H9 (cell line): ENCODE data around the gene KRTAP21-3. TPM values are rescaled to one million over a fixed set of nuclear protein-coding genes. Genes with fewer than 3 reads are reported as not detected.

Experiments used
- DNase-seq: peaks from one replicate; pipeline ENCODE4 v3.0.0-alpha.2; 2017
- H2AFZ ChIP-seq: one replicate; pipeline ENCODE4 v1.6.1; 2013; ENCODE audit warnings: mild to moderate bottlenecking, low read length, control low read depth, moderate library complexity
- H2AK5ac ChIP-seq: 2 replicates; pipeline ENCODE4 v1.6.1; 2013; ENCODE audit warnings: low read length, control low read depth, mixed read lengths; ENCODE audit not compliant: insufficient read length
- H2BK120ac ChIP-seq: one replicate; pipeline ENCODE4 v1.6.1; 2013; ENCODE audit warnings: low read depth, mild to moderate bottlenecking, low read length, control low read depth, inconsistent platforms; ENCODE audit not compliant: poor library complexity, severe bottlenecking
- H2BK12ac ChIP-seq: 2 replicates; pipeline ENCODE4 v1.6.1; 2013; ENCODE audit warnings: low read length, control low read depth, mixed read lengths, low read depth; ENCODE audit not compliant: insufficient read length
- H2BK15ac ChIP-seq: 2 replicates; pipeline ENCODE4 v1.6.1; 2013; ENCODE audit warnings: low read depth, low read length, control low read depth
- H2BK20ac ChIP-seq: one replicate; pipeline ENCODE4 v1.6.1; 2013; ENCODE audit warnings: low read depth, mild to moderate bottlenecking, low read length, control low read depth, inconsistent platforms; ENCODE audit not compliant: poor library complexity, severe bottlenecking
- H2BK5ac ChIP-seq: 2 replicates; pipeline ENCODE4 v1.6.1; 2013; ENCODE audit warnings: low read length, control low read depth, mixed read lengths; ENCODE audit not compliant: insufficient read length
- H3K14ac ChIP-seq: 2 replicates; pipeline ENCODE4 v1.6.1; 2013; ENCODE audit warnings: low read length, control low read depth; ENCODE audit not compliant: insufficient read depth
- H3K18ac ChIP-seq: 2 replicates; pipeline ENCODE4 v1.6.1; 2013; ENCODE audit warnings: low read depth, mild to moderate bottlenecking, mixed read lengths, low read length, control low read depth; ENCODE audit not compliant: insufficient read length
- H3K23ac ChIP-seq: 2 replicates; pipeline ENCODE4 v1.6.1; 2013; ENCODE audit warnings: low read length, control low read depth, mixed read lengths, low read depth; ENCODE audit not compliant: insufficient read length
- H3K23me2 ChIP-seq: 2 replicates; pipeline ENCODE4 v1.6.1; 2013; ENCODE audit warnings: low read depth, mild to moderate bottlenecking, mixed read lengths, low read length, control low read depth; ENCODE audit not compliant: insufficient read length, poor library complexity, severe bottlenecking
- H3K27ac ChIP-seq: 2 replicates; pipeline ENCODE4 v1.5.1; 2013; ENCODE audit warnings: low read length, control low read depth, mixed read lengths, low read depth; ENCODE audit not compliant: insufficient read length
- H3K27me3 ChIP-seq: 2 replicates; pipeline ENCODE4 v1.6.1; 2013; ENCODE audit warnings: low read length, control low read depth, inconsistent platforms; ENCODE audit not compliant: insufficient read depth
- H3K4ac ChIP-seq: 2 replicates; pipeline ENCODE4 v1.6.1; 2013; ENCODE audit warnings: low read depth, mild to moderate bottlenecking, control low read depth, inconsistent platforms, low read length, moderate library complexity
- H3K4me1 ChIP-seq: 2 replicates; pipeline ENCODE4 v1.6.1; 2013; ENCODE audit warnings: low read length, control low read depth, inconsistent platforms; ENCODE audit not compliant: insufficient read depth
- H3K4me2 ChIP-seq: 2 replicates; pipeline ENCODE4 v1.6.1; 2013; ENCODE audit warnings: low read length, control low read depth, mixed read lengths; ENCODE audit not compliant: insufficient read length, insufficient read depth
- H3K56ac ChIP-seq: 2 replicates; pipeline ENCODE4 v1.6.1; 2013; ENCODE audit warnings: low read depth, mild to moderate bottlenecking, mixed read lengths, low read length, control low read depth; ENCODE audit not compliant: insufficient read length
- H3K79me1 ChIP-seq: 2 replicates; pipeline ENCODE4 v1.6.1; 2013; ENCODE audit warnings: low read depth, mild to moderate bottlenecking, moderate library complexity, low read length, control low read depth, inconsistent platforms; ENCODE audit not compliant: insufficient read depth, poor library complexity, severe bottlenecking
- H3K79me2 ChIP-seq: 2 replicates; pipeline ENCODE4 v1.6.1; 2013; ENCODE audit warnings: low read length, control low read depth, inconsistent platforms; ENCODE audit not compliant: insufficient read depth
- H3K9ac ChIP-seq: 2 replicates; pipeline ENCODE4 v1.6.1; 2013; ENCODE audit warnings: low read length, control low read depth, mixed read lengths; ENCODE audit not compliant: insufficient read length; ENCODE audit errors: extremely low read depth
- H3K9me3 ChIP-seq: one replicate; pipeline ENCODE4 v1.6.1; 2013; ENCODE audit warnings: low read depth, low read length, inconsistent platforms; ENCODE audit not compliant: control insufficient read depth
- H3T11ph ChIP-seq: one replicate; pipeline ENCODE4 v1.6.1; 2013; ENCODE audit warnings: mild to moderate bottlenecking, low read length, control low read depth, inconsistent platforms
- H4K20me1 ChIP-seq: one replicate; pipeline ENCODE4 v1.6.1; 2013; ENCODE audit not compliant: control insufficient read depth, insufficient read length, insufficient read depth
- H4K5ac ChIP-seq: 2 replicates; pipeline ENCODE4 v1.6.1; 2013; ENCODE audit warnings: low read depth, mild to moderate bottlenecking, mixed read lengths, low read length, control low read depth; ENCODE audit not compliant: insufficient read length
- H4K8ac ChIP-seq: replicated peaks from 2 replicates; pipeline ENCODE4 v1.6.1; 2013; ENCODE audit warnings: low read length, control low read depth, mixed read lengths, low read depth; ENCODE audit not compliant: insufficient read length
- H4K91ac ChIP-seq: 2 replicates; pipeline ENCODE4 v1.6.1; 2013; ENCODE audit warnings: low read depth, mild to moderate bottlenecking, moderate library complexity, mixed read lengths, low read length, control low read depth; ENCODE audit not compliant: insufficient read length
- H3K27ac Mint-ChIP-seq, 3 experiments: 2 replicates in 2 of 3; 3 replicates in 1 of 3; pipeline ENCODE4 v1.8.0; 2020 to 2021; ENCODE audit warnings: mixed read lengths in 3 of 3, mild to moderate bottlenecking in 1 of 3, moderate library complexity in 1 of 3
- H3K27me3 Mint-ChIP-seq: 2 replicates; pipeline ENCODE4 v1.8.0; 2021; ENCODE audit warnings: low read depth, mild to moderate bottlenecking, moderate library complexity, mixed read lengths
- H3K36me3 Mint-ChIP-seq, 3 experiments: 2 replicates in 2 of 3; 3 replicates in 1 of 3; pipeline ENCODE4 v1.8.0; 2020 to 2021; ENCODE audit warnings: low read depth in 3 of 3, mixed read lengths in 3 of 3; ENCODE audit not compliant: insufficient read depth in 1 of 3
- H3K4me1 Mint-ChIP-seq, 2 experiments: 2 replicates each; pipeline ENCODE4 v1.8.0; 2020; ENCODE audit warnings: mixed read lengths in 2 of 2
- H3K4me3 Mint-ChIP-seq, 2 experiments: 2 replicates in 1 of 2; 3 replicates in 1 of 2; pipeline ENCODE4 v1.8.0; 2020 to 2021; ENCODE audit warnings: mild to moderate bottlenecking in 2 of 2, mixed read lengths in 2 of 2, moderate library complexity in 1 of 2
- H3K9me3 Mint-ChIP-seq, 2 experiments: 2 replicates in 1 of 2; 3 replicates in 1 of 2; pipeline ENCODE4 v1.8.0; 2020; ENCODE audit warnings: mild to moderate bottlenecking in 2 of 2, mixed read lengths in 2 of 2, moderate library complexity in 1 of 2
- CTCF ChIP-seq: fragments of 200-600 bp; sonication (generic); conservative IDR thresholded peaks from 3 replicates; pipeline ENCODE4 v1.8.0; 2021; ENCODE audit warnings: antibody characterized with exemption, mild to moderate bottlenecking
- WGBS: extraction: QIAGEN DNeasy Blood & Tissue Kit; methylation state at CpG from one replicate; pipeline ENCODE4 v1.1.7; 2013; ENCODE audit warnings: missing lambda C conversion rate, low lambda C conversion rate, mixed read lengths; ENCODE audit not compliant: insufficient read length; ENCODE audit errors: extremely low coverage; 5-methylcytosine and 5-hydroxymethylcytosine counted together
- total RNA-seq: library from RNA; stranded (reverse); gene quantifications from 2 replicates; pipeline ENCODE4 v1.2.1, GENCODE V29; 2021

KRTAP21-3 gene
- total RNA-seq, 1 experiment from 2014 or later = not detected

- no peak overlapping the region for H2AFZ ChIP-seq
- H3K18ac ChIP-seq = no peak overlapping the region
- H3K56ac ChIP-seq = no peak overlapping the region
- H3K27ac Mint-ChIP-seq = no peak overlapping the region
- no peaks in the 10 kb centered on the region for H3K9me3 ChIP-seq
- no peak overlapping the region for H4K91ac ChIP-seq
- no peak overlapping the region for H2AK5ac ChIP-seq
- no CpG with 5 or more reads among the region's 3 CpGs for WGBS
- H2BK12ac ChIP-seq = no peak overlapping the region
- no peak overlapping the region for H3K27ac ChIP-seq
- H3K4me1 Mint-ChIP-seq = no peaks in the 10 kb centered on the region
- no peaks in the 10 kb centered on the region for H4K20me1 ChIP-seq
- no peak overlapping the region for H3K4ac ChIP-seq
- no peak overlapping the region for H3K4me2 ChIP-seq
- H4K5ac ChIP-seq = no peak overlapping the region
- H3K27me3 ChIP-seq = no peaks in the 10 kb centered on the region
- H3K79me2 ChIP-seq = no peaks in the 10 kb centered on the region
- no peak overlapping the region for H2BK20ac ChIP-seq
- H3K4me3 Mint-ChIP-seq = no peak overlapping the region
- no peaks in the 10 kb centered on the region for H3K23me2 ChIP-seq
- no peak overlapping the region for H3T11ph ChIP-seq
- no peak for DNase-seq
- no peak overlapping the region for H3K23ac ChIP-seq
- no peak for TF ChIP-seq CTCF
- H3K9me3 Mint-ChIP-seq = peaks cover 5 to 20% of the 10 kb centered on the region in 2 experiments
- H3K79me1 ChIP-seq = no peaks in the 10 kb centered on the region
- no peak overlapping the region for H2BK120ac ChIP-seq
- no peak overlapping the region for H4K8ac ChIP-seq
- no peak overlapping the region for H3K9ac ChIP-seq
- H3K36me3 Mint-ChIP-seq = peaks cover 0 to 20% (median 0%) of the 10 kb centered on the region in 3 experiments; a peak in 3 of 7 replicates
- no peak overlapping the region for H2BK5ac ChIP-seq
- H2BK15ac ChIP-seq = no peak overlapping the region
- no peaks in the 10 kb centered on the region for H3K4me1 ChIP-seq
- no peaks in the 10 kb centered on the region for H3K27me3 Mint-ChIP-seq
- H3K14ac ChIP-seq = no peak overlapping the region
Measured at GRCh38 chr21:30714456-30714855, 4.1 kb downstream of the KRTAP21-3 start.
